DND-41 (cell line): ENCODE results near the gene NAGPA.

ENCODE experiments used
- ATAC-seq: fragments of 200-7000 bp; cut with Tn5 transposase; 3 replicates; pipeline ENCODE4 v1.9.1; 2021; ENCODE audit warnings: low read depth; ENCODE audit not compliant: insufficient read depth
- DNase-seq: peaks from one replicate; pipeline ENCODE4 v3.0.0-alpha.2; 2020
- H2AFZ ChIP-seq: 2 replicates; pipeline ENCODE4 v1.6.0; 2012; ENCODE audit warnings: low read depth, low read length
- H3K27ac ChIP-seq: 2 replicates; pipeline ENCODE4 v1.5.1; 2012; ENCODE audit warnings: low read length, inconsistent platforms
- H3K27me3 ChIP-seq: fragments of 200-600 bp; sonication (generic); 2 replicates; pipeline ENCODE4 v1.6.0; 2012; ENCODE audit warnings: low read length, mild to moderate bottlenecking, inconsistent platforms; ENCODE audit not compliant: insufficient read depth, poor library complexity
- H3K36me3 ChIP-seq: 2 replicates; pipeline ENCODE4 v1.5.1; 2012; ENCODE audit warnings: low read length, inconsistent platforms; ENCODE audit not compliant: insufficient read depth
- H3K4me1 ChIP-seq: 2 replicates; pipeline ENCODE4 v1.5.1; 2012; ENCODE audit warnings: mild to moderate bottlenecking, low read length; ENCODE audit not compliant: insufficient read depth
- H3K4me2 ChIP-seq: 2 replicates; pipeline ENCODE4 v1.6.0; 2012; ENCODE audit warnings: mild to moderate bottlenecking, moderate library complexity, low read length, inconsistent platforms; ENCODE audit not compliant: insufficient read depth
- H3K4me3 ChIP-seq, 2 experiments: fragments of 200-600 bp in 1 of 2; shearing (Covaris generic) in 1 of 2; 2 replicates each; pipeline ENCODE4 v1.5.1; 2012 to 2016; ENCODE audit warnings: inconsistent platforms in 2 of 2, low read length in 2 of 2, mild to moderate bottlenecking in 2 of 2, low read depth in 1 of 2, moderate library complexity in 1 of 2
- H3K79me2 ChIP-seq: 2 replicates; pipeline ENCODE4 v1.6.0; 2012; ENCODE audit warnings: low read length, inconsistent platforms; ENCODE audit not compliant: insufficient read depth
- H3K9ac ChIP-seq: 2 replicates; pipeline ENCODE4 v1.6.0; 2012; ENCODE audit warnings: low read depth, mild to moderate bottlenecking, inconsistent platforms, low read length, moderate library complexity
- H3K9me3 ChIP-seq: 2 replicates; pipeline ENCODE4 v1.5.1; 2012; ENCODE audit warnings: low read length, moderate library complexity, mild to moderate bottlenecking, inconsistent platforms; ENCODE audit not compliant: insufficient read depth, severe bottlenecking
- H4K20me1 ChIP-seq: 2 replicates; pipeline ENCODE4 v1.6.0; 2012; ENCODE audit warnings: low read length; ENCODE audit not compliant: insufficient read depth
- EZH2 ChIP-seq: IDR thresholded peaks from 3 replicates; pipeline ENCODE4 v1.6.1; 2012; ENCODE audit warnings: borderline replicate concordance, low read depth, mild to moderate bottlenecking, moderate library complexity, low read length, inconsistent platforms; ENCODE audit not compliant: severe bottlenecking
- TF ChIP-seq, protein P1 (sequence below): IDR thresholded peaks from 2 replicates; pipeline ENCODE4 v1.5.1; 2012; ENCODE audit warnings: borderline replicate concordance, low read length, moderate library complexity, mild to moderate bottlenecking; ENCODE audit not compliant: poor library complexity, severe bottlenecking; ENCODE audit errors: extremely low read depth

The NAGPA gene

DNA sequence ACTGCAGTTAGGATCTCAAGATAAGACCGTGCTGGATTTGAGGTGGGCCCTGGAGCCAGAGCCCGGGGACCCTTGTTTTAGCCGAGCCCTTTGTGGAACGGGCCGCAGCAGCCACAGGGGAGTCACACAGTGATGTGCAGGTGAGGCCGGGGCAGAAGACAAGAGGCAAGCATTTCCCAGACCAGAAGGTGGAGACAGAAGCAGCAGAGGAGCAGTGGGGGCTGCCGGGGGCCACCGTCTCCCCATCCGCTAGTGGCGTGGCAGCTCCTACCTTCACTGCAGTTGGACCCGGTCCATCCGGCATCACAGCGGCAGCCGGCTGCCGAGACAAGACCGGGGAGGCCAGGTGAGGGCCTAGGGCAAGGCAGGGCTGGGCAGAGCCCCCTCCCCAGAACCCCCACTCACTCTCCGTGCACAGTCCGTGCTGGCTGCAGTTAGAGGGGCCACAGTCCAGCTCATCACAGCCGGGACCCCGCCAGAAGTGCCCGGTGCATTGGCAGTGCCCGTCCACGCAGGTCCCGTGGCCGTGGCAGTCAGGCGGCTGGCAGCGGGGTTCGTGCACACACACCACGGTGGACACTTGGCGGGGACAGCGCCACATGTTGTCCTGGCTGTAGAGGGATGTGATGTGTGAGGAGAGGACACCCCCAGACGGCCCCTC, 6.0 kb downstream of the NAGPA start:
- H3K27me3 ChIP-seq = no peaks in the 10 kb centered on the region
- H3K9ac ChIP-seq = no peak overlapping the region
- no peaks in the 10 kb centered on the region for H3K79me2 ChIP-seq
- no peaks in the 10 kb centered on the region for H4K20me1 ChIP-seq
- TF ChIP-seq, protein P1, sequence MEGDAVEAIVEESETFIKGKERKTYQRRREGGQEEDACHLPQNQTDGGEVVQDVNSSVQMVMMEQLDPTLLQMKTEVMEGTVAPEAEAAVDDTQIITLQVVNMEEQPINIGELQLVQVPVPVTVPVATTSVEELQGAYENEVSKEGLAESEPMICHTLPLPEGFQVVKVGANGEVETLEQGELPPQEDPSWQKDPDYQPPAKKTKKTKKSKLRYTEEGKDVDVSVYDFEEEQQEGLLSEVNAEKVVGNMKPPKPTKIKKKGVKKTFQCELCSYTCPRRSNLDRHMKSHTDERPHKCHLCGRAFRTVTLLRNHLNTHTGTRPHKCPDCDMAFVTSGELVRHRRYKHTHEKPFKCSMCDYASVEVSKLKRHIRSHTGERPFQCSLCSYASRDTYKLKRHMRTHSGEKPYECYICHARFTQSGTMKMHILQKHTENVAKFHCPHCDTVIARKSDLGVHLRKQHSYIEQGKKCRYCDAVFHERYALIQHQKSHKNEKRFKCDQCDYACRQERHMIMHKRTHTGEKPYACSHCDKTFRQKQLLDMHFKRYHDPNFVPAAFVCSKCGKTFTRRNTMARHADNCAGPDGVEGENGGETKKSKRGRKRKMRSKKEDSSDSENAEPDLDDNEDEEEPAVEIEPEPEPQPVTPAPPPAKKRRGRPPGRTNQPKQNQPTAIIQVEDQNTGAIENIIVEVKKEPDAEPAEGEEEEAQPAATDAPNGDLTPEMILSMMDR = no peak
- no peak for TF ChIP-seq EZH2
- H3K36me3 ChIP-seq = no peaks in the 10 kb centered on the region
- DNase-seq (no peak), ATAC-seq (no peak)
- no peak overlapping the region for H2AFZ ChIP-seq
- no peak overlapping the region for H3K27ac ChIP-seq
- peaks cover 6% of the 10 kb centered on the region for H3K4me1 ChIP-seq
- H3K4me2 ChIP-seq = no peak overlapping the region
- H3K4me3 ChIP-seq = no peak overlapping the region
- no peaks in the 10 kb centered on the region for H3K9me3 ChIP-seq

DNA sequence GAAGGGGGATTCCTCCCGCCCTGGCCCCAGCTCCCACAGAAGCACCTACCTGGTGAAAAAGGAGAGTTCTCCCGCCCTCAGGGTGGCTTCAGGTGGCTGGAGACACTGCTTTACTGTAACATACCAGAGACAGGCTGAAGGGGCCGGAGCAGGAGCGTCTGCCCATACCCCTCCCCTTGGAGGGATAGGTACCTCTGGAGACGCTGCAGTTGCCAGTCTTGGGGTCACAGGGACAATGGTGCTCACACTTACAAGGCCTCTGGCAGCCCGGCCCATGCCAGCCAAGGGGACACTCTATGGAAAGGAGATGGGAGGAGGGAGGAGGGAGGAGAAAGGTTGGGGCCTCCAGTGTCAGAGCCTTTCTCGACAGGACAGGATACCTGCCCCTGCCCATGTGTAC, 6.6 kb downstream of the NAGPA start:
- Histone ChIP-seq H3K4me1 (peaks cover 3% of the 10 kb centered on the region; the same call in 1 of the 2 replicates), H3K27me3 (no peaks in the 10 kb centered on the region), H3K4me3 (no peak overlapping the region), H3K4me2 (no peak overlapping the region), H3K9ac (no peak overlapping the region), H2AFZ (no peak overlapping the region), H3K27ac (no peak overlapping the region), H3K79me2 (no peaks in the 10 kb centered on the region), H3K9me3 (no peaks in the 10 kb centered on the region), H4K20me1 (no peaks in the 10 kb centered on the region), H3K36me3 (no peaks in the 10 kb centered on the region)
- DNase-seq (no peak), ATAC-seq (no peak)
- no peak for TF ChIP-seq EZH2
- TF ChIP-seq, protein P1 = no peak

DNA sequence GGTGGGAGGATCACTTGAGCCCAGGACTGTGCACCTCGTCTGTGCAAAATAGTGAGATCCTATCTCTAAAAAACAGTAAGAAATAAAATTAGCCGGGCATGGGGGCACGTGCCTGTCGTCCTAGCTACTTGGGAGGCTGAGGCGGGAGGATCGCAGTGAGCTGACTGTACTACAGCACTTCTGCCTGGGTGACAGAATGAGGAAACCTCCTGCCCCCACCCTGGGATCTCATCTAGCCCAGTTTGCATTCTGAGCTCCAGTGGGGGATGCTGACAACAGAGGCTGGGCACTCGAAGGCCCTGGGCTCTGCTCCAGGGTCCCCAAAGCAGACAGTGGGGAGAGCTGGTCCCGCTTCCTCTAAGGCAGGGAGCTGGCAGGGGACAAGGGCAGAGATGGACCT, 7.1 kb downstream of the NAGPA start:
- H3K4me1 ChIP-seq = 0 out of 2 replicates have a peak, but pooled peaks cover under 1% of the 10 kb centered on the region
- no peaks in the 10 kb centered on the region for H4K20me1 ChIP-seq
- no peak overlapping the region for H3K27ac ChIP-seq
- no peaks in the 10 kb centered on the region for H3K79me2 ChIP-seq
- no peaks in the 10 kb centered on the region for H3K27me3 ChIP-seq
- no peak for TF ChIP-seq EZH2
- TF ChIP-seq, protein P1 = no peak
- H3K36me3 ChIP-seq = no peaks in the 10 kb centered on the region
- no peak overlapping the region for H3K4me3 ChIP-seq
- H2AFZ ChIP-seq = no peak overlapping the region
- no peak overlapping the region for H3K9ac ChIP-seq
- H3K9me3 ChIP-seq = no peaks in the 10 kb centered on the region
- ATAC-seq = no peak
- DNase-seq = no peak
- no peak overlapping the region for H3K4me2 ChIP-seq
